ENCODE measurements around the gene FFAR3.

FFAR3 gene

GRCh38 chr19:35327642-35328041, 30.6 kb upstream of the FFAR3 start:
- Histone ChIP-seq H3K4me3 (replicated peaks; ENCODE audit: insufficient read depth, low read length) (no peak overlapping the region), H3K27ac (replicated peaks) (no peak overlapping the region), H3K27me3 (ENCODE audit: insufficient read depth, poor library complexity, severe bottlenecking) (no peaks in the 10 kb centered on the region)
- TF ChIP-seq REST (IDR thresholded peaks at IDR 0.05; ENCODE audit: insufficient replicate concordance, low read depth) (no peak), POLR2AphosphoS5 (IDR thresholded peaks at IDR 0.05; ENCODE audit: low read depth) (no peak), CTCF (IDR thresholded peaks at IDR 0.05; ENCODE audit: insufficient read depth, low read length) (no peak), SPI1 (IDR thresholded peaks at IDR 0.05; ENCODE audit: borderline replicate concordance, low read depth) (no peak), GABPA (IDR thresholded peaks at IDR 0.05; ENCODE audit: low read depth) (no peak)
- no peak for DNase-seq (ENCODE audit: low read depth in 1 of 2, low spot score in 1 of 2)

- Histone ChIP-seq H3K4me3 (replicated peaks; ENCODE audit: insufficient read depth, low read length) (no peak within 1 kb of the TSS), H3K27ac (replicated peaks) (no peak within 1 kb of the TSS), H3K27me3 (ENCODE audit: insufficient read depth, poor library complexity, severe bottlenecking) (no peaks in the 10 kb centered on the region)
- TF ChIP-seq SPI1 (IDR thresholded peaks at IDR 0.05; ENCODE audit: borderline replicate concordance, low read depth) (peak; percentile 51; the same call in 1 of the 2 replicates), GABPA (IDR thresholded peaks at IDR 0.05; ENCODE audit: low read depth) (no peak)
- DNase-seq (ENCODE audit: low read depth in 1 of 2, low spot score in 1 of 2) = peak in 1 of 2 experiments; percentile 53
These were observed 29.4 kb upstream of the FFAR3 start, which contains the start of gene CD22 for GRCh38 chr19:35328851-35329285. TSS of gene CD22 (plus strand) at chr19:35329187. CDS start at chr19:35332041, 2,854 bp downstream.

- no peaks in the 10 kb centered on the region for H3K27me3 ChIP-seq (ENCODE audit: insufficient read depth, poor library complexity, severe bottlenecking)
- no peak overlapping the region for H3K4me3 ChIP-seq (replicated peaks; ENCODE audit: insufficient read depth, low read length)
- DNase-seq (ENCODE audit: low read depth in 1 of 2, low spot score in 1 of 2) = no peak
- TF ChIP-seq POLR2AphosphoS5 (IDR thresholded peaks at IDR 0.05; ENCODE audit: low read depth) (no peak), GABPA (IDR thresholded peaks at IDR 0.05; ENCODE audit: low read depth) (no peak), CTCF (IDR thresholded peaks at IDR 0.05; ENCODE audit: insufficient read depth, low read length) (no peak), SPI1 (IDR thresholded peaks at IDR 0.05; ENCODE audit: borderline replicate concordance, low read depth) (no peak), REST (IDR thresholded peaks at IDR 0.05; ENCODE audit: insufficient replicate concordance, low read depth) (no peak)
- no peak overlapping the region for H3K27ac ChIP-seq (replicated peaks)
These were observed 28.9 kb upstream of the FFAR3 start for GRCh38 chr19:35329323-35329722.

- DNase-seq (ENCODE audit: low read depth in 1 of 2, low spot score in 1 of 2) = no peak
- H3K27me3 ChIP-seq (ENCODE audit: insufficient read depth, poor library complexity, severe bottlenecking) = no peaks in the 10 kb centered on the region
- no peak for TF ChIP-seq POLR2AphosphoS5 (IDR thresholded peaks at IDR 0.05; ENCODE audit: low read depth)
- TF ChIP-seq SPI1 (IDR thresholded peaks at IDR 0.05; ENCODE audit: borderline replicate concordance, low read depth) = no peak
- TF ChIP-seq REST (IDR thresholded peaks at IDR 0.05; ENCODE audit: insufficient replicate concordance, low read depth) = no peak
- no peak for TF ChIP-seq GABPA (IDR thresholded peaks at IDR 0.05; ENCODE audit: low read depth)
- TF ChIP-seq CTCF (IDR thresholded peaks at IDR 0.05; ENCODE audit: insufficient read depth, low read length) = no peak
- no peak overlapping the region for H3K27ac ChIP-seq (replicated peaks)
- H3K4me3 ChIP-seq (replicated peaks; ENCODE audit: insufficient read depth, low read length) = no peak overlapping the region
These were observed 27.8 kb upstream of the FFAR3 start for GRCh38 chr19:35330475-35330874.
